COLO668 (cell line): ENCODE measurements around the gene SPRR4.

Experiments
- DNase-seq: peaks from one replicate; lab custom pipeline; 2025; ENCODE audit not compliant: unreplicated experiment; lab: John Stamatoyannopoulos, UW

Gene SPRR4, protein sequence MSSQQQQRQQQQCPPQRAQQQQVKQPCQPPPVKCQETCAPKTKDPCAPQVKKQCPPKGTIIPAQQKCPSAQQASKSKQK

DNA sequence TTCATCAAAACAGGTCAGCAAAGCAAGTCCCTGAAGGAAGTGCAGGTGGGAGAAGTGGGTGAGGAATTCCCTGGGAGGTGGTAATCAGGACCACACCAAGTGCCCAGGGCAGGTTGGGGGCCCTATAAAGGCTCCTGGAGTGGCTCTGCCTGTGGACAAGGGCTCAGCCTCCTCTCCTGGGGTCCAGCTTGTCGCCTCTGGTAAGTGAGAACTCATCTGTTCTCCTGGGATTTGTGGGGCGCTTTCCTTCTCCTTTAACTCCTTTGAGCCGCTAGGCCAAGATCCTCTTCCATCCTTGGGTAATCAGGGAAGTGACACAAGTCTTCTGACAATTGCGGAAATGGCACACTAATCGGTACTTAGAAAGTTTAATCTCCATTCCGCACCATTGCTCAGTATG is at the start of gene SPRR4:
TSS of gene SPRR4 (plus strand) at position 154 of the 400 bp plus-strand sequence. CDS start 1,243 bp downstream, outside the sequence.
- DNase-seq = no peak

DNA sequence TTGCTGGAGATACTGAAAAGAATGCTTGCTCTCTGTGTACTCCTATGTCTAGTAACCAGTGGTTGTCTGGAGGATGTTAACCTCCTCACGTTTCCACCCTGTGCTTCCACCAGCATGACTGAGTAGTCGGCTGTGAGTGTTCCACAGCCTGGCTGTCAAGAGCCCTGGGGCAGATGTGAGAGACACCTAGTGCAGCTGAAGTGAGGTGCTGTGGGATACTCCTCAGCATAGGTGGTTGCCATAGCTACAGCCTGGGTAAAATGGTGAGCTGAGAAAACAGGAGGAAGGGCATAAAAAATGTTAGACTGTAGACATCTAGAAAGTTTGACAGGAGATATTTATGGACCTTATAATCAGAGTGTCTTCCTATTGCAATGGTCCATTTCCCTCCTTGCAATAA is 46.3 kb upstream of the SPRR4 start:
- no peak for DNase-seq

DNA sequence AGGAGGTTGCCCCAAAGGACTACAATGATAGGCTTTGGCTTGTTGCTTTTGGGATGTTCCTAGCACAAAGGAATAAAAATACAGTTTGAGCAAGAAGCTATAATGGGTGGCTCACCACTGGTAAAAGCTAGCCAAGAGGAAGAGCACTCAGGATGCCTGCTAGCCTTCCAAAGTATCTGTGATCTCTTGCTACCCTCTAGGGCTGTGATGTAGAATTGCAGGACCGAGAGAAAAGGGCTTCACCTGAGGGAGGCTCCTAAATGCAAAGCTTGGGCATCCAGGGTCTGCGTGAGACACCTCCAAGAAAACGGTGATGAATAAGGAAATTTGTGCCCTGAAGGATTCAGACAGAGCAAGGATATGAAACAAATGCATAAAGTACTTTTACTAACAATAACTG is 44.4 kb upstream of the SPRR4 start:
- no peak for DNase-seq

DNA sequence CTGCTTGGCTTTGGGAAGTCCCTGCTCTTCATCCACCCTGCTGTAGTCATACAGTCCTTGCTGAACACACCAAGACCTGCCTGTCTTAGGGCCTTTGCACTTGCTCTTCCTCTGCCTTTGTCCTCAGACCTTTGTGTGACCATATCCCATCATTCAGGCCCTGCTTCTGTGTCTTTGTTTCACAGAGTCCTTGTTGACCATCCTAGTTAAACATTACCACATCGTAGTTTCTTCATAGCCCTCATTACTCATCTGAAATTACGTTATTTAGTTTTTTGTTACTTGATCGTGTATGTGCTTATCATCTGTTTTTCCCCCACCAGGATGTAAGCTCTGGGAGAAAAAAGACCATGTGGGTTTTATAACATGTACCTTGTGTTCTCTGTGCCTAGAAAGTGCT is 41.8 kb upstream of the SPRR4 start:
- DNase-seq = no peak

DNA sequence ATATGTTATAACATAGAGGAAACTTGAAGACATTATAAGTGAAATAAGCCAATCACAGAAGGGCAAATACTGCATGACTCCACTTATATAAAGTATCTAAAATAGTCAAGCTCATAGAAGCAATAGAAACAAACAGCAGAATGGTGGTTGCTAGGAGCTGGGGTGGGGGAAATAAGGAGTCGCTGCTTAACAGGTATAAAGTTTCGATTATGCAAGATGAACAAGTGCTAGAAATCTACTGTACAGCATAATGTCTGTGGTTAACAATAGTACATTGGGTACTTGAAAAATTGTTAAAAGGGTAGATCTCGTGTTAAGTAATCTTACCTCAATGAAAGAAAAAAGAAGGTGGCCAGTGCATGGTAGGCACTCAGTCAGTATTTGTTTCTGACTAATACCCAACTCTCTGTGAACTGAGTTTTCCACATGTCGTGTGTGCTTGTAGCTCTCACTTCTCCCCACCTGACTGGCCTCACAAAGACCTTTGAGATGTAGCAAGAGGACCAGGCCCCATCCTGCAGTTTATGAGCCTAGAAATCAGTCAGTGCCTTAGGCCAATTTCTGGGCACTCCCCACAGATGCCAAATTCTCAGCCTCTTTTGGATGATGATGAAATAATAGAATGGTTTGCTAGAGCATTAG is 38.2 kb upstream of the SPRR4 start:
- no peak for DNase-seq

DNA sequence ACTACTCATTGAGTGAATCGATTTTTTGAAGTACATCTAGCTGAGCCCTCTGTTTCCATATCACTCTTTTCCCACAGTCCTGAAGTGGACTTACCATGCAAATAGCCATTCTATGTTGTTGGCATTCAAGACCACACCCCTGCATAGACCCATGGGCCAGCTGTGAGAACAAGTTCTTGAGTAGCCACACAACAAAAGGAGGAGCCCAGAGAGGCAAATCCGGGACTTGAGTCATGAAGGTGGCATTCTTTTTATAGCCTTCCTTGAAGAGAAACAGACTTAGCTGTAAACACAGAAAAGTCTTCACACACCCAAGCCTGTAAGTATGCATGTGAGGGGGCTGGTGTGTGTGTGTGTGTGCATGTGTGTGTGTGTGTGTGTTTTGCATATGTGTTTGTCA is 37.3 kb upstream of the SPRR4 start:
- no peak for DNase-seq

DNA sequence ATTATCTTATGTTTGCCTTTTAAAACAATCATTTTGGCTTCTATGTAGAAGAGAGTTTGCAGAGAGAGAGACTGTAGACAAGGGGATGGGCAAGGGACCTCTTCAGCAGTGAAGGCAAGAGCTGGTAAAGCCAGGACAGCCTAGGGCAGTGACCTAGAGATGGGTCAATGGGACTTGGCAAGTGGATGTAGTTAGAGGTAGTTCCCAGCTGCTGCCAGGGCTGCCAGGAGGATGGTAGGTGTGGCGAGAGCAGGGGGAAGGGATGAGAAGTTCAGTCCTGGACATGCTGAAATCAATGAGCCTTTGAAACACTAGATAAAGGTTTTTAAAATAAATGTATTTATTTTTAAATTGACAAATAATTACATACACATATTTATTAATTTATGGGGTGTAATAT is 29.8 kb upstream of the SPRR4 start:
- DNase-seq = no peak

DNA sequence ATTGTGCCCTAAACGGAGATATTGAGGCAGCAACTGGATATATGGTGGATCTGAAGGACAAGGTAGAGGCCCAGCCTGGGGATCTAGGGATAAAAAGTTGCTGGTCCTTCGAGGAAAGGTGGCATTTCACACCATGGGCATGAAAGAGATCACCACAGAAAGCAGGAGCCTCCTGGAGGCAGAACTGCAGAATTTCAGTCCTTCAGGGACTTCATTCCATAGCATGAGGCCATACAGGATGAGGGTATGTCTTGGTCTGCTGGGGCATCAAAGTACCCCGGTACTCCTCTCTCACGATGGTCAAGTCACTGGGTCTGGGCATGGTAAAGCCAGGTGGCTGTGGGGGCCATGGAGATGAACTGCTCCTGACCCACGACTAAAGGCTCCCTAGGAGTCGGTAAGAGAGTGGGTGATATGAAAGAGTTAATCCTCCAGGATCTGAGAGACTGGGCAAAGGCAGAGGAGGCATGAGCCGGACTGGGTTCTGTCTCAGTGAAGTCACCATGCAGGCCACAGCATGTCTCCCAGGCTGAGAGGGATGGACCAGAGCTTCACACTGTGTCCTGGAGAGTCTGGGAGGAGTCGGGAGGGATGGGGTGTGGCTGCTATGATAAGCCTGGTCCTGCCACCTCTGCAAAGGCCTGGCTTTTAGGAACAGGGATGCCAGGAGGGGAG is 29.3 kb upstream of the SPRR4 start:
- DNase-seq = no peak

DNA sequence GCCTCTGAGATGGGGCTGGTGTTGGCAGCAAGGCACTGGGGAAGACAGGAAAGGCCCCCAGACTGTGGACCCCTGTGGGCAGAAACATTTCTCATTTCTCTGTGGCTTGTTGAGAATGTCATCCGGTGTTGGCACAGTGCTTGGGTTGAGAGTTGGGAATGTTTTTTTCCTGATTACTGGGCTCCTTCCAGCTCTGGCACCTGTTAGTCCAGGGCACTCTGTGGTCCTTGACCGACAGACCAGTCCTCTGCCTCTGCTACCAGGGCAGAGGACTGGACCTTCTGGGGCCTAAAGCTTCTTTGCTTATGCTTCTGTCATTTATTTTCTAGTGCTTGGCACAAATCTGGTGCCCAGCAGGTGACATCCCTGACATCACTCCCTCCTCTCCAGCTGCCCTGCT is 28.3 kb upstream of the SPRR4 start:
- DNase-seq = no peak

DNA sequence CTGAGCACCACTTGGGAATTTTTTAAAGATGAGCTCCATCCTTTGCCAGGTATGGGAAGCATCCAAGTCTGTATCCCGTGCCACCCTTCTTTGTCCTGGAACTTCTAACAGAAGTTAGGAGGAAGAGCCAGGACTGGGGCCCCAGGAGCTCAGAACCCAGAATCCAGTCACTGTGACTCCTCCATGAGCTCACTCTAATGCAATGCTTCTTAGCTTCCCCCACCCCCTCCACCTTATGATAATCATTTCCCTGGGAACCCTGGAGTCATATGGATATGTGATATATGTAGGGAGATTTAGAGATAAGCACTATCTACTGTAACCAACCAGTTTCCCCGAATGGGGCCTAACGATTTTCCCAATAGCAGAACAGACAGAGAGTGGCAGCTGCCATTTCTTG is 24.2 kb upstream of the SPRR4 start:
- DNase-seq = no peak

DNA sequence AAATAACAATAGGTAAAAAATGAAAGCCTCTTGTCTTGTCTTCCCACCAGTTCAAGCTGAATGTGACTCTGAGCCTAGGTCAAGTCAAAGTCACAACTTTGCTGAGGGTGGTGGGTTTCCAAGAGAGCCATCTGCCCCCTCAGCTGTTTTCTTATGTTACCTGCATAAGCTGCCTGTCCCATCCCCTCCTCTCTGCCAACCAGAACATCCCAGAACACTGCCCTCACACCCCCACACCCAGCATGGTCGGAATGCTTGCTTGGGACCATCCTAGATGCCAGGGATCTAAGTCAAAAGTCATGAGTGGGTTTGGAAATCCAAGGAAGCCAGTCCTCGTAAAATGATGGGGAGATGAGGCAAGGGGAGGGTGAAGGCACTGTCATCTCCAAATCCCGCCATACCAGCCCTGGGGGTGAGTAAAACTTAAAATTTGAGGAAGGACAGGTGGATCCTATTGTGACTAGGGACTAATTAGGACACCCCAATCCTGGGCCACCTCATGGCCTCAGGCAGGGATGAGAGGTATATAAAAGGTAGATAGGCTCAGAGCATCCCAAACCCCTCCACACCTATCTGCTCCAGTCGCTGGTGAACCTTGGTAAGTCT is 23.7 kb upstream of the SPRR4 start, which contains the start of gene SPRR5:
TSS of gene SPRR5 (plus strand) at position 556 of the 606 bp plus-strand sequence. CDS start 1,349 bp downstream, outside the sequence.
- DNase-seq = no peak

DNA sequence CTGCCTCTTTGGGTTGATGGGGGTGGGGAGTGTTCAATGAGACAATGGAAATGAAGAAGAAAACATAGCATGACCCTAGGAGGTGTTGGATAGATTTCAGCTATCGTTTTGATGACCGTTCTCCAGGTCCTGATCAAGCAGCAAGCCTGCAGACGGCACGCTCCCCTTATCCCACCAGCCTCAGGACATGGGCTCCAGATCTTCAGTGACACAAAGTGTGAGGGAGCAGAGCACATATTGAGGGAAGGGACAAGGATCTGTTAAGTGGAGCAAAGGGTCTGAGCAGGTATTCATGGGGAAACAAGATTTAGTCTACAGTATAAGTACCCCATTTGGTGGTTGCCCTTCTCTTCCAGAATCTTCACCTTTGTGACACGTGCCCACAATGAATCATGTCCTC is 18.7 kb upstream of the SPRR4 start:
- no peak for DNase-seq

DNA sequence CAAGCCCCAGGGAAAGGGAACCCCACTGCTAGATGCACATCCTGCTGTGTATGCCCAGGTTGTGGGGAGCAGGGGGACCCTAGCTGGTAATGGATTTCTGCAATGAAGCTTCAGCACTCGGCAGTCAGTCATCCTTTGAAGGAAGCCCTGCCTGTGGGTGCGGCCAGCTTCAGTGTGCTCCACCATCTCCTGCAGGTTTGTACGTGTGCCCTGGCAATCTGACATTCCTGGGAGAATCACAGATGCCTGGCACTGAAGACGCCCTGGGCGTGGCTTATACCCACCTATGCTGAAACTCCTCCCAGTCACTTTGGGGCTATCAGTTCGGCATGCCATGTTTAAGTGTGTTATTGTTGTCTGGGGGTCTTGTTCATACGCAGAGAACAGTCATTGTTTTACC is 16.7 kb upstream of the SPRR4 start:
- no peak for DNase-seq

DNA sequence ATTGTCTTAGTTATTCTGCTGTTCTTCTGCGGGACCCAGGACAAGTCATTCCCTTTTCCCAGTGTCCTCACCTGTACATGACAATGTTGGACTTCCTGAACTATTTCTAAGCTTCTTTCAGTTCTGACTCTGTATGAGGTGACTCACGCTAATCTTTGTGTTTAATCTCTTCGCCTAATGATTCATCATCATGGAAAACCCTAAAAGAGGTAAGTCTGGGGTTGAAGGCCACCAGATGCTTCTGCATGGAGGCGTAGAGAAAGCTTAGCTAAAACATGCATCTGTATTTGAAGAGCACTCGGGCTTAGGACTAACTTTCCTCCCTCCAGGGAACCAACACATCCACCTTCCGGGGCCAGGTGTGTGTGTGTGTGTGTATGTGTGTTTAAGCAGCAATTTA is 16.0 kb upstream of the SPRR4 start:
- DNase-seq = no peak

DNA sequence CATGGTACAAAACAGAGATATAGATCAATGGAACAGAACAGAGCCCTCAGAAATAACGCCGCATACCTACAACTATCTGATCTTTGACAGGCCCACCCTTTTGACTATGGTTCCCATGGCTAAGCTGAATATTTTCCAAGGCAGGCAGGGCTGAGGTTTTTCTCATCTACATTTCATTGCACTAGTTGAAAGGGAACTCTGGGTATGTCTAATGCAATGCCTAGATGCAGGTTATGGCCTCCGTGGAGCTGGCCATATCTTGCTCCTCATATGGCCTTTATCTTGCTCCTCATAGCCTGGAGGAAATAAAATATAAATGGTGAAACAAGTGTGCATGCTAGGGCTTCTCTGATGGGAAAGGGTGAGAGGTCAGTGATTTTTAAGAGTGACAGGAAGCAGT is 12.9 kb upstream of the SPRR4 start:
- DNase-seq = no peak

DNA sequence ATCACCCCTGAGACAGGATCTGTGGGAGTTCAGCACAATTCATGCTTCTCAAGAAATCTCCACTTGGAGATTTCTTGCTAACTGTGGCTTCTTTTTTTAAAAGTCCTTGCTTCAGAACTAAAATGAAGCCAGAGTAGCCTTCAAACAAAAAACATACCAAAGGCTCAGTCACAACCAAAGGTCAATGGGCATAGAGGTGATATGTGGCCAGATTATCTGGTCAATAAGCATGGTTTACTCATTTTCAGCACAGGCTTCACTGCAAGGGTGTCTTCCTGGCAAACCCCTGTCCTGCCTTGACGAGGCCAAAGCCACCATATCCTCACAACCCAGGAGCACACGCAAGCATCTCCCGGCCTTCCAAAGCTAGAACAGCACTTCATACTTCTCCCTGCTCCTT is 11.2 kb upstream of the SPRR4 start:
- no peak for DNase-seq

DNA sequence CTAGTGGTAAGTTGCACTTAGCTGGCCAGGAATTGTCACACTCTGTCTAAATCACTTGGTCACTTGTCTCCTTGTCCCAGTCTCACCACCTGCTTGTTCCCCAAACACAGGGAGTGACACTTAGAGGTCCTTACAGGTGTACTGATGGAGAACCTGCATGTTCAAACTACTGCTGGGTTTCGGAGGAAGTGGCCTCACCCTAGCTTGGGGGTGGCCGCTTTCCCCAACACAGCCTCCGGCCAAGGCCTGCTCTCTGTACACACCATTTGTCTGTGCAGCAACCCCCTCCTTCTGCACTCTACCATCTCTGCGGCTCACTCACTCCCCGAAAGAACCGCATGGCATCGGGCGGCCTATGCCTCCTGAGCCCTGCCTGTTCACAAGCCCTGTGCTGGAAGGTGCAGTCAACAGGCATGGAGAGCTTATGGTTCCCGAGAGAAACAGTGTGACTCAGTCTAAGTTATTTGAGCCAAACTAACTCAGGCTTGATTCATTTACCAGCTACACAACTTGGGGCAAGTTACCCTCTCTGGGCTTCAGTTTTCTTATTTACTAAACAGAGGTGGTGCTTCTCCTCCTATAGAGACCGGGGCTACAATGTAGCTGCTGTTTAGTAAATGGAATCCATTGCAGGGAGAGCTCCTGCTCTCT is 10.5 kb upstream of the SPRR4 start:
- no peak for DNase-seq

DNA sequence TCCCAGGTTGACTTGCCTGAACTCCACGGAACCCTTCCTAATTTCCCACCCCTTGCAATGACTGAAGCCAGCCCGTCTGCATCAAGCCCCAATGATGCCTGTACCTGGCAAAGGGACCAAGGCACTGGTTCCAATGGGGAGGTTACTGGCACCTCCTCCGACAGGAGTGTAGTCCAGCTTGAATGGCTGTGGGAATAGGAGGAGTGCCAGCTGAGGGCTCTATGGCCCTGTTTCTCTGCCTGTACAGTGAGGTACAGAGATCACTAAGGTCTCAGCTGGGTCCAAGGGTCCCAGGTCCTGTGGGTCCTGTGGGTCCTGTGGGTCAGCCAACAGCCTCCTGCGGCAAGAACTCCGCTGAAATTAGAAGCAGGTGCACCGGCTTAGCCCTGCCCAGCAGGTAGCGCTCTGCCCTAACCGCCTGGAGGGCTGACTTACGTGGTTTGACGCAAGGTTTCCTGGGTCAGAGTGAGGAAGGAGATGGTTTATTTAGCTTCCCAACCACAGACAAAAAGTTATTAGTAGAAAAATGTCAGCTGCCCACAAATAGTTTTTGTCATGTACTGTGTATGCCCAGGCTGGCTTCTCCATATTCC is 9.9 kb upstream of the SPRR4 start:
- DNase-seq = peak; percentile 13

DNA sequence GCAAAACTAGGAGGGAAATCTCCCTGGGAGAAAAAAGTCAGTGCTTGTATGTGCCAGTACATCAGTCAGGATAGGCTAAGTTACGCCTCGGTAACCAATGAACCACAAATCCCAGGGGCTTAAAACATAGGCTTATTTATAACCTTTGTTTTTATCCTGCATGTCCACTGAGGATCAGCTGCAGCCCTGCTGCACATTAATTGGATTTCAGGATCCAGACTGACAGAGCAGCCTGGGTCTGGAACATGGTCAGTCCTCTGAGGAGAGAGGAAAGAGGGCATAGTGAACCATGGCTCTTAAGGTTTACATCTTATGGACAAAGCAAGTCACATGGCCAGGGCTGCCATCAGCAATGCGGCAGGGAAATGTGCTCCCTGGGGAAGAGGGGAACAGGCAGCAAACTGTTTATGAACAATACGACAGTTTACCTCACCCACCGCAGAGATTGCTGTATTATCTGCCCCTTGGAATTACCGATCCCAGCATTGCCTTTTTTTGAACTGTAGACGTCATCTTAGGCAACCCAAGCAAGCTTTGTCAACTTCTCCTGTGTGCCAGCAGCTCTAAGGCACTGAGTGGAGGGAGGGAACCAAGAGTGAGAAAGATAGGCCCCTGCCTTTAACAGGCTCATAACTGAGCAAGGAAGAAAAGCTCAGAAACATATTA is 9.1 kb upstream of the SPRR4 start:
- no peak for DNase-seq

DNA sequence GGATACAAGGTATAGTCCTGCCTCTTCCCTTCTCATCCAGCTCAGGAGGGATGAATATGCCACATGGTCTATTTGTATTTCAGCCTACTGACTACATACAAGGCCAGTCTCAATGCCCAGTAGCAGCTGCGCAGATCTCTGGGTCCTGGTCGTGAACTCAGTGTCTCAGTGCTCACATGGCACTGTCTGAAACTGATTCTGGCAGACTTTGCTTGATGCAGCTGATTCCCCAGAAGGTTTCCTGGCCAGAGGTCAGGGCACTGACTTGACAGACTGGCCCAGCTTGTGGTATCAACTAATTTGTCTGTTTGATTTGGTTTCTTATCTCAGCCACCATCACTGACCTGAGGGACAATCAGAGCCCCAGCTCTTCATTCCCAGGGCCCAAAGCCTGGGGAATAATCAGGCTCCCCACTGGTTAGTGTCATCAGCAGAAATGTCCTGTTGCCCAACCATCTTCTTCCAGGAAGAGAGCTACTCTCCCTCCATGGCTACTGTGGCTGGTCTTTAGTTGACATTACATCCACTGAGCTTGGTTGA is 7.5 kb upstream of the SPRR4 start:
- DNase-seq = no peak

DNA sequence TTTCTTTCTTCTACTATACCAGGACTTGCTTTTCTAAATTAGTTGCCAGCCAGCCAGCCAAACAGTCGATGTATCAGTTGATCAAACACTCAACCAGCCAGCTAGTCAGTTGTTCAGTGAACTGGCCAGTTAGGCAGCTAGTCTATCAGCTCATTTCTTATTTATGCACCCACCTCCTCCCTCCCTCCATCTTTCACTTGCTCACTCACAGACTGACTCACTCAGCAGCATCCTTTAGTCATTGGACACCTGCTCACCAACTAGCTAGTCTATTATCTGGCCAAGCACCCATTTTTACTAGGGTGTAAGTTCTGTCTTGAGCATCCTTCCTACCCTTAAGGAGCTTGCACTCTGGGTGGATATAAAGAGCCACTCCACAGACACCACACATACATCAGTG is 5.9 kb upstream of the SPRR4 start:
- no peak for DNase-seq
